Aorta (tissue), 5 donors: Measurements from ENCODE around the gene PYGM. TPM values are rescaled to one million over a fixed set of nuclear protein-coding genes. Genes with fewer than 3 reads are reported as not detected.

ENCODE experiments used
- ATAC-seq: fragments of 200-7000 bp; cut with Tn5 transposase; one replicate; pipeline ENCODE4 v1.9.1; 2022; ENCODE audit warnings: moderate library complexity; ENCODE audit not compliant: low FRiP score
- DNase-seq, 2 donors: peaks; one replicate each; pipeline ENCODE4 v3.0.0-alpha.2; 2020
- H3K27ac ChIP-seq, 2 donors: one replicate each; pipeline ENCODE4 v1.5.1; 2013; ENCODE audit warnings: low read length in 2 of 2, mild to moderate bottlenecking in 2 of 2, moderate library complexity in 2 of 2, control low read depth in 1 of 2, inconsistent platforms in 1 of 2, low read depth in 1 of 2
- H3K27me3 ChIP-seq, 2 donors: one replicate each; pipeline ENCODE4 v1.6.1; 2013; ENCODE audit warnings: control low read depth in 1 of 2, low read length in 1 of 2, mild to moderate bottlenecking in 1 of 2, moderate library complexity in 1 of 2; ENCODE audit not compliant: insufficient read depth in 2 of 2, control insufficient read depth in 1 of 2
- H3K36me3 ChIP-seq, 2 donors: one replicate each; pipeline ENCODE4 v1.6.1; 2013; ENCODE audit warnings: control low read depth in 1 of 2, low read length in 1 of 2, mild to moderate bottlenecking in 1 of 2; ENCODE audit not compliant: insufficient read depth in 2 of 2, control insufficient read depth in 1 of 2
- H3K4me1 ChIP-seq, 2 donors: one replicate each; pipeline ENCODE4 v1.6.1; 2013; ENCODE audit warnings: low read length in 2 of 2, control low read depth in 1 of 2, mild to moderate bottlenecking in 1 of 2, moderate library complexity in 1 of 2; ENCODE audit not compliant: insufficient read depth in 2 of 2, control insufficient read depth in 1 of 2
- H3K4me3 ChIP-seq, 2 donors: one replicate each; pipeline ENCODE4 v1.5.1; 2013; ENCODE audit warnings: low read length in 2 of 2, control low read depth in 1 of 2, mild to moderate bottlenecking in 1 of 2
- H3K9me3 ChIP-seq: one replicate; pipeline ENCODE4 v1.6.1; 2013; ENCODE audit warnings: mild to moderate bottlenecking, low read length; ENCODE audit not compliant: control insufficient read depth
- WGBS, 2 donors: extraction: QIAGEN DNeasy Blood & Tissue Kit; methylation state at CpG; one replicate each; pipeline ENCODE4 v1.1.7; 2013; 5-methylcytosine and 5-hydroxymethylcytosine counted together
- intact Hi-C, 2 donors: fragments of 100-400 bp; cut with DNase I; formaldehyde crosslinking; loops; one replicate each; pipeline versions ENCODE4 v1.14.2 to v1.15.0; 2022
- polyA plus RNA-seq, 2 donors: library from polyadenylated mRNA; stranded (reverse); fragments of 200-250 nt; gene quantifications; one replicate each; pipeline ENCODE4 v1.2.3, GENCODE V29; 2013
- total RNA-seq, 2 donors: library from RNA; stranded (reverse); fragmentation: NEBNext Ultra II Directional; extraction: Animal tissue kit (Norgen Biotek cat#: 25700); gene quantifications; one replicate each; pipeline ENCODE4 v1.2.1, GENCODE V29; 2021
- donor health status: healthy with polysubstance abuse.
- donor health status: Bipolar disorder and iron deficiency.
- donor health status: DM: no; HTN: no; CAD: no.
- donor health status: DM: no; HTN: no; CAD: no.
- donor health status: DM: yes; HTN: yes; CAD: no.

PYGM gene
- total and polyA plus RNA-seq, 4 donors, result 1.9 to 12.9 (median 12.0) TPM

DNA sequence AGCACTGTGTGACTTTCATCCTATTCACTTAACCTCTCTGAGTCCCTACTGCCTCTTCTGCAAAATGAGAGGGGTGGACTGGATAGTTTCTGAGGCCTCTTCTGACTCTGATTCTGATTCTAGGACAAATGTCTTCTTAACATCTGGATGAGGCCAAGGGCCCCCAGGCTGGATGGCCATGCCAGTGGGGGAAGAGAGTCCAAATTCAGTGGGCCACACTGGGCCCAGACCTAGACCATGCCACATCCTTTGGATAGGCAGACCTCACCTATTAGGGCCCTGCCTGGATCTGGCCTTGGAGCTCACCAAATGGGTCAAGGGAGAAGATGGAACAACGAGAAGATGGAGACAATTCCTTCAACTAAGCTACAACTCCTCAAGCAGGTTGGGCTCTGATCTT, 61.3 kb downstream of the PYGM start:
- no peak for ATAC-seq
- DNase-seq, result no peak
- no peak overlapping the region for H3K4me3 ChIP-seq

DNA sequence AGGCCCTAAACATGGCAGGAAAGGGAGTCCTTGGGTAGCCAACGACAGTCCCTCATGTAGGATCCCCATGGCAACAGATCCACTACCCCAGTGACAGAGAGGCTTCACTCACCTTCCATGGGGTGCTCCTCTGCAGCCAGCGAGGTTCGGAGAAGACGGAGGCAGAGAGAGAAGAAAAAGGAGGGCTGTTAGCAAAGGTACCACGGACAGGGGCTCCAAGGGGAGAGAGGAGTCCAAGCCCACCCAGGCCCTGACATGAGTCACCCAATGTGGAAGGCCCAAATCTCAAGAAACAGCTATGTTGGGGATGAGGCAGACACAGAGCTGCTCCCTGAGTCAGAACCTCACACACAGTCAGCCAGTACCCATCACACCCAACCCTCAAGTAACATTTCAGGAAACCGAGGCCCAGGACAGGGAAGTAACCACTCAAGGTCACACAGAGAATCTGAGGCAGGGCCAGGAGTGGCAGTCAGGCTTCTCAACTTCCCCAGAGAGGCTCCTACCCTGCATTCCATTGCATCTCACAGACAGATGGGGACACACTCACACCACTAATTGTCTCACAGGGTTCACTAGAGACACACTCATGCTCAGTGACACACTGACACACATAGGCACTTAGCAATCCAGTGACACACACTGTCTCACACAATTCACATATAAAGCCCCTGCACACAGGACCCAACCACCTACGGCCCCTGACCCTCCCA, 62.0 kb downstream of the PYGM start:
- 88 to 89% methylated on average over 7 of the region's 7 CpGs for WGBS, 2 donors
- intact Hi-C loops, result no loop called here
- Histone ChIP-seq H3K4me1 (no peaks in the 10 kb centered on the region), H3K27me3 (no peaks in the 10 kb centered on the region), H3K4me3 (no peak overlapping the region), H3K9me3 (no peaks in the 10 kb centered on the region), H3K27ac (no peak overlapping the region), H3K36me3 (no peaks in the 10 kb centered on the region)
- DNase-seq (no peak), ATAC-seq (no peak)

More for the DNA sequence above, 61.3 kb downstream of the PYGM start:
- Histone ChIP-seq H3K4me1 (no peaks in the 10 kb centered on the region), H3K9me3 (no peaks in the 10 kb centered on the region), H3K36me3 (no peaks in the 10 kb centered on the region), H3K27ac (no peak overlapping the region), H3K27me3 (no peaks in the 10 kb centered on the region)
- intact Hi-C loops, result no loop called here
- 93% methylated on average over 1 of the region's 1 CpG for WGBS, 2 donors

Other genes with a start within 250 kb of the PYGM start
- under 1 TPM; 0.36 to 0.49 TPM for gene SLC22A11, start 204.0 kb downstream of the PYGM start, total RNA-seq
- not detected for gene SLC22A11, start 204.0 kb downstream of the PYGM start, polyA plus RNA-seq
- gene SLC22A12, start 168.8 kb downstream of the PYGM start, total RNA-seq, result not detected
- gene SLC22A12, start 168.8 kb downstream of the PYGM start, polyA plus RNA-seq, result not detected
- 10 to 100 TPM; 21.6 to 35.9 TPM for gene NRXN2, start 36.8 kb downstream of the PYGM start, total RNA-seq
- gene NRXN2, start 36.8 kb downstream of the PYGM start, polyA plus RNA-seq, result 1 to 10 TPM; 2.6 to 9.6 TPM
- 10 to 100 TPM; 44.7 to 52.6 TPM for gene RASGRP2, start 15.8 kb downstream of the PYGM start, total RNA-seq
- 100 to 1,000 TPM in 1 of 2 donors, 10 to 100 TPM in 1; 20.8 to 152 TPM for gene RASGRP2, start 15.8 kb downstream of the PYGM start, polyA plus RNA-seq
- gene SF1, start 18.6 kb upstream of the PYGM start, total RNA-seq, result 100 to 1,000 TPM; 267 to 322 TPM
- gene SF1, start 18.6 kb upstream of the PYGM start, polyA plus RNA-seq, result 100 to 1,000 TPM in 1 of 2 donors, 10 to 100 TPM in 1; 46.6 to 136 TPM
- gene MAP4K2, start 43.2 kb upstream of the PYGM start, total RNA-seq, result 10 to 100 TPM; 10.7 to 11.5 TPM
- gene MAP4K2, start 43.2 kb upstream of the PYGM start, polyA plus RNA-seq, result 10 to 100 TPM in 1 of 2 donors, 1 to 10 TPM in 1; 5.4 to 29.6 TPM
- gene MEN1, start 50.6 kb upstream of the PYGM start, total RNA-seq, result 10 to 100 TPM; 14.5 to 18.0 TPM
- gene MEN1, start 50.6 kb upstream of the PYGM start, polyA plus RNA-seq, result 10 to 100 TPM in 1 of 2 donors, 1 to 10 TPM in 1; 9.1 to 18.8 TPM
- 1 to 10 TPM in 1 of 2 donors, under 1 TPM in 1; 0.29 to 1.2 TPM for gene CDC42BPG, start 84.7 kb upstream of the PYGM start, total RNA-seq
- gene CDC42BPG, start 84.7 kb upstream of the PYGM start, polyA plus RNA-seq, result 1 to 10 TPM in 1 of 2 donors, under 1 TPM in 1; 0.56 to 6.0 TPM
- gene EHD1, start 118.6 kb upstream of the PYGM start, total RNA-seq, result 100 to 1,000 TPM in 1 of 2 donors, 10 to 100 TPM in 1; 61.8 to 122 TPM
- 10 to 100 TPM; 14.4 to 28.8 TPM for gene EHD1, start 118.6 kb upstream of the PYGM start, polyA plus RNA-seq
- gene ATG2A, start 157.2 kb upstream of the PYGM start, total RNA-seq, result 10 to 100 TPM; 19.6 to 20.6 TPM
- 10 to 100 TPM in 1 of 2 donors, 1 to 10 TPM in 1; 7.0 to 34.9 TPM for gene ATG2A, start 157.2 kb upstream of the PYGM start, polyA plus RNA-seq
- 10 to 100 TPM; 32.7 to 36.8 TPM for gene PPP2R5B, start 164.7 kb upstream of the PYGM start, total RNA-seq
- gene PPP2R5B, start 164.7 kb upstream of the PYGM start, polyA plus RNA-seq, result 10 to 100 TPM in 1 of 2 donors, 1 to 10 TPM in 1; 9.5 to 28.6 TPM
- not detected for gene GPHA2, start 175.9 kb upstream of the PYGM start, total RNA-seq
- under 1 TPM in 1 of 2 donors, not detected in 1; 0.43 TPM for gene GPHA2, start 175.9 kb upstream of the PYGM start, polyA plus RNA-seq
- gene MAJIN, start 212.1 kb upstream of the PYGM start, total RNA-seq, result not detected
- gene MAJIN, start 212.1 kb upstream of the PYGM start, polyA plus RNA-seq, result not detected
- 1 to 10 TPM; 2.5 to 3.6 TPM for gene BATF2, start 237.0 kb upstream of the PYGM start, total RNA-seq
- gene BATF2, start 237.0 kb upstream of the PYGM start, polyA plus RNA-seq, result 1 to 10 TPM; 1.4 to 1.9 TPM